B cell (primary cell): ENCODE measurements around the gene MT1A. TPM values are rescaled to one million over a fixed set of nuclear protein-coding genes. Genes with fewer than 3 reads are reported as not detected.

Experiments used
- ATAC-seq: fragments of 200-7000 bp; cut with Tn5 transposase; one replicate; pipeline ENCODE4 v1.10.0; 2021; ENCODE audit warnings: low read depth, mild to moderate bottlenecking, moderate number of reproducible peaks, moderate library complexity
- CTCF ChIA-PET: fragments of 350-600 bp; sonication (Branson Sonifier 250); formaldehyde crosslinking; loops from one replicate; lab custom pipeline; 2021; ENCODE audit warnings: antibody characterized with exemption, inconsistent platforms; lab: Charles Lee
- POLR2A ChIA-PET: fragments of 350-600 bp; sonication (Branson Sonifier 250); formaldehyde crosslinking; loops from one replicate; lab custom pipeline; 2021; ENCODE audit warnings: antibody characterized with exemption; lab: Charles Lee
- DNase-seq: peaks from one replicate; pipeline ENCODE4 v3.0.0; 2013
- H2AFZ ChIP-seq: 2 replicates; pipeline ENCODE4 v1.6.1; 2012; ENCODE audit warnings: mild to moderate bottlenecking, low read depth, low read length; ENCODE audit not compliant: insufficient read depth, poor library complexity, severe bottlenecking
- H3K27ac ChIP-seq, 2 donors: 1 replicate in 1 of 2; 2 replicates in 1 of 2; pipeline ENCODE4 v1.5.1; 2012 to 2013; ENCODE audit warnings: low read length in 2 of 2, mild to moderate bottlenecking in 2 of 2, moderate library complexity in 1 of 2
- H3K27me3 ChIP-seq, 4 experiments: fragments of 200-600 bp in 1 of 4; sonication (generic) in 1 of 4; replicated peaks in 1 of 4; 1 replicate in 2 of 4; 2 replicates in 2 of 4; pipeline versions ENCODE4 v1.6.1 to v1.7.0; 2013 to 2016; ENCODE audit warnings: low read length in 3 of 4, mild to moderate bottlenecking in 2 of 4, mixed read lengths in 1 of 4, moderate library complexity in 1 of 4; ENCODE audit not compliant: insufficient read depth in 4 of 4, control insufficient read depth in 3 of 4; ENCODE audit errors: control extremely low read depth in 1 of 4
- H3K36me3 ChIP-seq, 2 experiments: replicated peaks in 1 of 2; 1 replicate in 1 of 2; 2 replicates in 1 of 2; pipeline versions ENCODE4 v1.6.1 to v1.7.1; 2013; ENCODE audit warnings: low read length in 1 of 2; ENCODE audit not compliant: insufficient read depth in 2 of 2, control insufficient read depth in 1 of 2; ENCODE audit errors: control extremely low read depth in 1 of 2, extremely low read depth in 1 of 2
- H3K4me1 ChIP-seq, 2 donors: fragments of 200-600 bp in 1 of 2; sonication (generic) in 1 of 2; 1 replicate in 1 of 2; 2 replicates in 1 of 2; pipeline versions ENCODE4 v1.5.1 to v1.6.1; 2013 to 2017; ENCODE audit warnings: low read length in 2 of 2; ENCODE audit not compliant: control insufficient read depth in 2 of 2, insufficient read depth in 2 of 2
- H3K4me2 ChIP-seq: replicated peaks from 2 replicates; pipeline ENCODE3; 2012; ENCODE audit warnings: mild to moderate bottlenecking, low read depth, low read length; ENCODE audit not compliant: poor library complexity, severe bottlenecking
- H3K4me3 ChIP-seq, 5 experiments: fragments of 200-600 bp in 1 of 5; sonication (generic) in 1 of 5; 1 replicate in 3 of 5; 2 replicates in 2 of 5; pipeline versions ENCODE4 v1.5.1 to v1.7.0; 2011 to 2016; ENCODE audit warnings: low read length in 4 of 5, mild to moderate bottlenecking in 4 of 5, low read depth in 2 of 5, control low read depth in 1 of 5, moderate library complexity in 1 of 5; ENCODE audit not compliant: insufficient read depth in 1 of 5; ENCODE audit errors: control extremely low read depth in 1 of 5, extremely low read depth in 1 of 5
- H3K79me2 ChIP-seq: fragments of 200-600 bp; sonication (generic); one replicate; pipeline ENCODE4 v1.6.0; 2016; ENCODE audit warnings: low read length; ENCODE audit not compliant: control insufficient read depth, insufficient read depth
- H3K9ac ChIP-seq: fragments of 200-600 bp; sonication (generic); 2 replicates; pipeline ENCODE4 v1.6.1; 2017; ENCODE audit warnings: mild to moderate bottlenecking, low read length, moderate library complexity
- H3K9me3 ChIP-seq, 3 donors: one replicate each; pipeline versions ENCODE4 v1.6.1 to v1.7.1; 2013; ENCODE audit warnings: low read length in 2 of 3; ENCODE audit not compliant: control insufficient read depth in 2 of 3, insufficient read depth in 1 of 3; ENCODE audit errors: control extremely low read depth in 1 of 3
- H4K20me1 ChIP-seq: 2 replicates; pipeline ENCODE4 v1.6.0; 2012; ENCODE audit warnings: mild to moderate bottlenecking, low read length; ENCODE audit not compliant: insufficient read depth, control insufficient read depth, poor library complexity, severe bottlenecking
- H3K27ac Mint-ChIP-seq: one replicate; pipeline ENCODE4 v1.8.0; 2021; ENCODE audit warnings: mixed read lengths
- H3K27me3 Mint-ChIP-seq: one replicate; pipeline ENCODE4 v1.8.0; 2021; ENCODE audit warnings: mixed read lengths
- H3K4me1 Mint-ChIP-seq: one replicate; pipeline ENCODE4 v1.8.0; 2021; ENCODE audit warnings: mixed read lengths
- H3K4me3 Mint-ChIP-seq: one replicate; pipeline ENCODE4 v1.8.0; 2021; ENCODE audit warnings: mixed read lengths
- H3K9me3 Mint-ChIP-seq: one replicate; pipeline ENCODE4 v1.8.0; 2022; ENCODE audit warnings: mixed read lengths; ENCODE audit not compliant: insufficient read depth
- EZH2 ChIP-seq: IDR thresholded peaks from 2 replicates; pipeline ENCODE4 v1.6.1; 2012; ENCODE audit warnings: borderline replicate concordance, low read depth, mild to moderate bottlenecking, moderate library complexity, low read length; ENCODE audit not compliant: insufficient read depth, poor library complexity, severe bottlenecking
- WGBS: methylation state at CpG from one replicate; pipeline ENCODE4 v1.1.5; 2013; ENCODE audit warnings: missing lambda C conversion rate; ENCODE audit not compliant: insufficient coverage; 5-methylcytosine and 5-hydroxymethylcytosine counted together
- intact Hi-C: fragments of 100-400 bp; cut with micrococcal nuclease; formaldehyde crosslinking; loops from one replicate; pipeline ENCODE4 v1.10.0; 2022
- polyA plus RNA-seq: library from polyadenylated mRNA; depleted of rRNA; stranded (reverse); fragments of >200 nt; gene quantifications from 2 replicates; pipeline ENCODE4 v1.2.3, GENCODE V29; 2012
- total RNA-seq, 2 donors: library from RNA; stranded (reverse); fragments of 120-200 nt in 1 of 2; gene quantifications; 1 replicate in 1 of 2; 2 replicates in 1 of 2; pipeline versions ENCODE4 v1.2.3 to v1.2.4, GENCODE V29; 2013 to 2022
- TF ChIP-seq, protein P1 (sequence below): fragments of 200-600 bp; IDR thresholded peaks from one replicate; pipeline ENCODE4 v1.8.0; 2022; ENCODE audit warnings: antibody characterized with exemption, mild to moderate bottlenecking

The MT1A gene
- total and polyA plus RNA-seq, 2 donors (not counting 1 experiment from before 2014, with no cell fraction given): not detected

- Mint-ChIP-seq H3K27me3 (peaks cover 81% of the 10 kb centered on the region), H3K4me3 (no peak overlapping the region), H3K27ac (no peak overlapping the region), H3K4me1 (peaks cover 24% of the 10 kb centered on the region), H3K9me3 (no peaks in the 10 kb centered on the region)
- peaks cover 26 to 37% of the 10 kb centered on the region in 2 donors for H3K4me1 ChIP-seq
- ChIA-PET POLR2A (no interaction called here), CTCF (no interaction called here)
- DNase-seq (no peak), ATAC-seq (no peak)
- H3K9ac ChIP-seq: no peak overlapping the region
- no peak overlapping the region for H3K27ac ChIP-seq
- no peaks in the 10 kb centered on the region for H3K36me3 ChIP-seq
- H3K9me3 ChIP-seq: peaks cover 0 to 4% (median 0%) of the 10 kb centered on the region in 3 donors
- H3K4me3 ChIP-seq: no peak overlapping the region
- no peaks in the 10 kb centered on the region for H3K79me2 ChIP-seq
- H3K27me3 ChIP-seq: peaks cover 0 to 86% (median 41%) of the 10 kb centered on the region in 4 experiments
- TF ChIP-seq, protein P1, sequence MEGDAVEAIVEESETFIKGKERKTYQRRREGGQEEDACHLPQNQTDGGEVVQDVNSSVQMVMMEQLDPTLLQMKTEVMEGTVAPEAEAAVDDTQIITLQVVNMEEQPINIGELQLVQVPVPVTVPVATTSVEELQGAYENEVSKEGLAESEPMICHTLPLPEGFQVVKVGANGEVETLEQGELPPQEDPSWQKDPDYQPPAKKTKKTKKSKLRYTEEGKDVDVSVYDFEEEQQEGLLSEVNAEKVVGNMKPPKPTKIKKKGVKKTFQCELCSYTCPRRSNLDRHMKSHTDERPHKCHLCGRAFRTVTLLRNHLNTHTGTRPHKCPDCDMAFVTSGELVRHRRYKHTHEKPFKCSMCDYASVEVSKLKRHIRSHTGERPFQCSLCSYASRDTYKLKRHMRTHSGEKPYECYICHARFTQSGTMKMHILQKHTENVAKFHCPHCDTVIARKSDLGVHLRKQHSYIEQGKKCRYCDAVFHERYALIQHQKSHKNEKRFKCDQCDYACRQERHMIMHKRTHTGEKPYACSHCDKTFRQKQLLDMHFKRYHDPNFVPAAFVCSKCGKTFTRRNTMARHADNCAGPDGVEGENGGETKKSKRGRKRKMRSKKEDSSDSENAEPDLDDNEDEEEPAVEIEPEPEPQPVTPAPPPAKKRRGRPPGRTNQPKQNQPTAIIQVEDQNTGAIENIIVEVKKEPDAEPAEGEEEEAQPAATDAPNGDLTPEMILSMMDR: no peak
- TF ChIP-seq EZH2: no peak
- WGBS: 0% methylated on average over 2 of the region's 9 CpGs
- H2AFZ ChIP-seq: no peak overlapping the region
- no peak overlapping the region for H3K4me2 ChIP-seq
- no peaks in the 10 kb centered on the region for H4K20me1 ChIP-seq
- intact Hi-C loops: loop anchor here (10.0 kb wide), 1 partner anchor 48 kb away; the partner anchor contains the start of gene MT1X
Observed at GRCh38 chr16:56636616-56637413, 1.7 kb upstream of the MT1A start.

GRCh38 chr16:56639045-56639444 is 579 bp downstream of the MT1A start:
- DNase-seq (no peak), ATAC-seq (no peak)
- H3K27me3 Mint-ChIP-seq: peaks cover 74% of the 10 kb centered on the region
- H3K4me1 Mint-ChIP-seq: peaks cover 31% of the 10 kb centered on the region
- H3K36me3 ChIP-seq: no peaks in the 10 kb centered on the region
- H3K4me2 ChIP-seq: no peak overlapping the region
- no peak for TF ChIP-seq EZH2
- TF ChIP-seq, protein P1: no peak
- peaks cover 0 to 7% (median 0%) of the 10 kb centered on the region in 3 donors for H3K9me3 ChIP-seq
- no peak overlapping the region for H3K4me3 Mint-ChIP-seq
- CTCF ChIA-PET: no interaction called here
- H3K4me1 ChIP-seq: peaks cover 27 to 41% of the 10 kb centered on the region in 2 donors
- H3K27me3 ChIP-seq: peaks cover 0 to 72% (median 31%) of the 10 kb centered on the region in 4 experiments
- WGBS: no CpG with 5 or more reads among the region's 1 CpG
- intact Hi-C loops: loop anchor here (10.0 kb wide), 1 partner anchor 46 kb away; the partner anchor contains the start of gene MT1X
- H3K79me2 ChIP-seq: no peaks in the 10 kb centered on the region
- POLR2A ChIA-PET: interaction anchor here (0.6 kb wide), 1 partner anchor 449 kb away, joined by 3 read pairs; no protein-coding TSS in a partner anchor
- H3K9ac ChIP-seq: no peak overlapping the region
- H3K4me3 ChIP-seq: no peak overlapping the region
- no peak overlapping the region for H2AFZ ChIP-seq
- no peak overlapping the region for H3K27ac ChIP-seq
- no peaks in the 10 kb centered on the region for H4K20me1 ChIP-seq
- no peaks in the 10 kb centered on the region for H3K9me3 Mint-ChIP-seq
- H3K27ac Mint-ChIP-seq: no peak overlapping the region
